Measurements from ENCODE around the gene ITGAD.

DNA sequence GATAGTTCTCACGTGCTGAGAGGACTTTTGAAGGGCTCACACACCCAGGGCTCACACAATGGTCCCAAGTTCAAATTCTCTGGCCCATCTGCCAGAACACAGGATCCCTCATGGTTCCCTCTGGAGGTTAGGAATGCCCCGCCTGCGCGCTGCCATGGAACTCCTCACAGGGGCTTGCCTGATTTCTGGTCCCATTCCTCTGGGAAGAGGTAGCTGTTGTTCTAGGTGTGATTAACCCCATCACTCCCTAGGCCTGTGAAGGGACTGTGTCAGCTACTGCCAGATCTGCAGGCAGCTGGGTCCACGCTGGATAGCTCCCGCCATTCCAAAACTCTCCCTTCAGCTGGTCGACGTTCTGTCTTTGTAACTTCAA lies 63.8 kb downstream of the ITGAD start:
- TF ChIP-seq SUZ12 (IDR thresholded peaks at IDR 0.05; ENCODE audit: extremely low read depth, insufficient read depth, insufficient read length) (no peak), YY1 (IDR thresholded peaks at IDR 0.05; ENCODE audit: insufficient read depth, insufficient read length) (no peak), ZNF274 (IDR thresholded peaks at IDR 0.05; ENCODE audit: low read depth, low read length) (no peak)

Measured in NT2/D1 (cell line).